ENCODE data around the gene ITGB3BP. TPM values are rescaled to one million over a fixed set of nuclear protein-coding genes. Genes with fewer than 3 reads are reported as not detected.

The ITGB3BP gene
- total and polyA plus RNA-seq, 2 of the 4 experiments (the other 2 are of a cell fraction): 8.1 to 11.9 TPM

GRCh38 chr1:63555480-63555879 is 32.5 kb upstream of the ITGB3BP start:
- DNase-seq (peak; percentile 31), ATAC-seq (ENCODE audit: low read depth) (peak; percentile 29; the same call in 1 of the 2 replicates)
- H2BK15ac ChIP-seq (ENCODE audit: low read depth, low read length): no peak overlapping the region
- H2AK9ac ChIP-seq (replicated peaks; ENCODE audit: low read depth, low read length, poor library complexity): no peak overlapping the region
- no peak overlapping the region for H3K9ac ChIP-seq (ENCODE audit: low read depth, low read length)
- H2AFZ ChIP-seq (replicated peaks; ENCODE audit: low read length, poor library complexity): no peak overlapping the region
- no peak overlapping the region for H2BK5ac ChIP-seq (ENCODE audit: low read depth, low read length, poor library complexity, severe bottlenecking)
- no peak overlapping the region for H3K4ac ChIP-seq (ENCODE audit: low read depth, low read length)
- no peak overlapping the region for H2AK5ac ChIP-seq (ENCODE audit: low read depth, low read length)
- no peak for TF ChIP-seq RAD21 (IDR thresholded peaks at IDR 0.05; ENCODE audit: low read length)
- no peak for TF ChIP-seq BHLHE40 (IDR thresholded peaks at IDR 0.05; ENCODE audit: low read depth, low read length)
- TF ChIP-seq RCOR1 (IDR thresholded peaks at IDR 0.05; ENCODE audit: insufficient replicate concordance, low read length): no peak
- no peak for TF ChIP-seq CEBPB (IDR thresholded peaks at IDR 0.05; ENCODE audit: low read depth, low read length)
- TF ChIP-seq CHD1 (IDR thresholded peaks at IDR 0.05; ENCODE audit: low read depth, low read length): no peak
- TF ChIP-seq MAFK (IDR thresholded peaks at IDR 0.05; ENCODE audit: low read depth, low read length): no peak
- TF ChIP-seq, protein P1, sequence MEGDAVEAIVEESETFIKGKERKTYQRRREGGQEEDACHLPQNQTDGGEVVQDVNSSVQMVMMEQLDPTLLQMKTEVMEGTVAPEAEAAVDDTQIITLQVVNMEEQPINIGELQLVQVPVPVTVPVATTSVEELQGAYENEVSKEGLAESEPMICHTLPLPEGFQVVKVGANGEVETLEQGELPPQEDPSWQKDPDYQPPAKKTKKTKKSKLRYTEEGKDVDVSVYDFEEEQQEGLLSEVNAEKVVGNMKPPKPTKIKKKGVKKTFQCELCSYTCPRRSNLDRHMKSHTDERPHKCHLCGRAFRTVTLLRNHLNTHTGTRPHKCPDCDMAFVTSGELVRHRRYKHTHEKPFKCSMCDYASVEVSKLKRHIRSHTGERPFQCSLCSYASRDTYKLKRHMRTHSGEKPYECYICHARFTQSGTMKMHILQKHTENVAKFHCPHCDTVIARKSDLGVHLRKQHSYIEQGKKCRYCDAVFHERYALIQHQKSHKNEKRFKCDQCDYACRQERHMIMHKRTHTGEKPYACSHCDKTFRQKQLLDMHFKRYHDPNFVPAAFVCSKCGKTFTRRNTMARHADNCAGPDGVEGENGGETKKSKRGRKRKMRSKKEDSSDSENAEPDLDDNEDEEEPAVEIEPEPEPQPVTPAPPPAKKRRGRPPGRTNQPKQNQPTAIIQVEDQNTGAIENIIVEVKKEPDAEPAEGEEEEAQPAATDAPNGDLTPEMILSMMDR (conservative IDR thresholded peaks at IDR 0.05; ENCODE audit: low read depth, low read length): no peak
- no peak for TF ChIP-seq ELK1 (IDR thresholded peaks at IDR 0.05; ENCODE audit: borderline replicate concordance, low read depth, low read length)
- TF ChIP-seq USF2 (IDR thresholded peaks at IDR 0.05; ENCODE audit: low read depth, low read length): no peak
- TF ChIP-seq RFX5 (IDR thresholded peaks at IDR 0.05; ENCODE audit: low read depth, low read length): no peak
- TF ChIP-seq POLR2A (IDR thresholded peaks at IDR 0.05; ENCODE audit: low read depth, low read length): no peak
- no peak for TF ChIP-seq SMC3 (IDR thresholded peaks at IDR 0.05; ENCODE audit: low read depth, low read length)
- TF ChIP-seq FOS (IDR thresholded peaks at IDR 0.05; ENCODE audit: low read depth, low read length): no peak
- TF ChIP-seq MXI1 (IDR thresholded peaks at IDR 0.05; ENCODE audit: borderline replicate concordance, low read depth, low read length): no peak
- no peak for TF ChIP-seq NFE2L2 (IDR thresholded peaks at IDR 0.05; ENCODE audit: low read depth, low read length)
- TF ChIP-seq MAZ (IDR thresholded peaks at IDR 0.05; ENCODE audit: borderline replicate concordance, low read depth, low read length): no peak
- peaks cover 3% of the 10 kb centered on the region; the same call in 1 of the 2 replicates for H3K9me1 ChIP-seq (ENCODE audit: insufficient read depth, low read length)
- intact Hi-C loops (cut with micrococcal nuclease): no loop called here
- H3K18ac ChIP-seq (ENCODE audit: low read depth, low read length): no peak overlapping the region
- H3K4me1 ChIP-seq (ENCODE audit: control insufficient read depth, insufficient read depth, low read length): peaks cover 5% of the 10 kb centered on the region; the same call in 1 of the 2 replicates
- H3K36me3 ChIP-seq (ENCODE audit: control insufficient read depth, insufficient read depth, low read length): no peaks in the 10 kb centered on the region
- ChIA-PET CTCF (no interaction called here), POLR2A (ENCODE audit: unreplicated experiment) (no interaction called here)
- no peak overlapping the region for H4K91ac ChIP-seq (ENCODE audit: insufficient read depth, low read depth, low read length)
- no peak overlapping the region for H3K4me2 ChIP-seq (ENCODE audit: low read depth, low read length)
- H3K56ac ChIP-seq (ENCODE audit: extremely low read depth, insufficient read depth, low read length): no peak overlapping the region
- no peaks in the 10 kb centered on the region for H4K20me1 ChIP-seq (ENCODE audit: insufficient read depth, low read length)
- in situ Hi-C loops (cut with MboI; ENCODE audit: low sequenced_read_pairs): no loop called here
- BruUV-seq (replicated peaks): no TSS peak
- no peak overlapping the region for H3K4me3 ChIP-seq (ENCODE audit: insufficient read depth, low read depth, low read length)
- no peak overlapping the region for H4K5ac ChIP-seq (ENCODE audit: low read depth, low read length)
- H3K79me1 ChIP-seq (ENCODE audit: low read depth in 1 of 2, low read length in 2 of 2): no peaks in the 10 kb centered on the region
- H3K9me3 ChIP-seq (ENCODE audit: control insufficient read depth, insufficient read depth, low read length): no peaks in the 10 kb centered on the region
- H2BK20ac ChIP-seq (ENCODE audit: low read depth, low read length): no peak overlapping the region
- dilution Hi-C loops (cut with HindIII; ENCODE audit: low sequenced_read_pairs, unreplicated experiment): no loop called here
- H2BK120ac ChIP-seq (ENCODE audit: low read depth, low read length): no peak overlapping the region
- H3K14ac ChIP-seq (replicated peaks; ENCODE audit: low read depth, low read length): no peak overlapping the region
- H3K27ac ChIP-seq (ENCODE audit: insufficient read depth, low read length): no peak overlapping the region
- H4K8ac ChIP-seq (ENCODE audit: low read depth in 2 of 2, low read length in 2 of 2): no peak overlapping the region
- no peaks in the 10 kb centered on the region for H3K27me3 ChIP-seq (ENCODE audit: control insufficient read depth, insufficient read depth, low read length)
- H3K23ac ChIP-seq (ENCODE audit: low read depth, low read length): no peak overlapping the region
